Measurements from ENCODE around the gene ZBTB16. TPM values are rescaled to one million over a fixed set of nuclear protein-coding genes. Genes with fewer than 3 reads are reported as not detected.
A peak's percentile ranks its signal among the peaks of the same experiment; 100 is the strongest.

Gene ZBTB16
- total and polyA plus RNA-seq, 12 donors: 7.9 to 119 (median 53.2) TPM

DNA sequence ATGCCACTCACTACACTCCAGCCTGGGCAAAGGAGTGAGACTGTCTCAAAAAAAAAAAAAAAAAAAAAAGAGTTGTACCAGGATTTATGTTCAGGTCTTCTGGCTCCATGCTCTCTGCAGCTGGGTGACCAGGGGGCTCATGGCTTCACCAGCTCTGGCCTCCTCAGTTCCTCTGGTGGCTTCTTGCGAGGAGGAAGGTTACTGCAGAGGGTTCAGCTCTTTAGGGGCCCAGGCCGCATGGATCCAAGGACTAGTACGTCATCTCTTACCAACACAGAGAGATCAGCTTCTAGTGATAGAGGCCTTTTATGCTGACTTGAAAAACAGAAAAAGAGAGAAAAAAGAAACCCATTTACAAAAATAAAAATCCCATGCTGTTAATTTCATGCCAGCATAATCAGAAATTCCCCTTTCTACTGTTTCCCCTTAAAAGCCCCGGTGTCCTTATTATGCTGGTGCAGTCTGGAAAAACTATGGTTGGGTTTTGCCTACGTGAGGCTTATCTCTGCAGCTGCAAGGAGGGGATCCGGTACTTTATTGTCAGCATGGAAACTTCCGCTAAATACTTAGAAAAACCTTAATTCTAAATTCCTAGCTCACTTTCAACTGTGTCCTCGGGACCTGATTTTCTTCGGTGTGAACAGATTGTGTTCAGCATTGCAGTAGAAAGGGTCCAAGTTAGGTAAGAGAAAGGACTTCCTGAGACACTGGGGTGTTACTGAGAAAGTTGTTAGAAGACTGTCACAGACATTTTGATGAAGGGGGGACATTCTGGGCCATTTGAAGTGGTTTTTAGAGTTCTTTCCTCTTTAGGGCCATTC, 13.7 kb downstream of the ZBTB16 start:
- peak overlapping the region in 3 of 5 donors; percentile 20 to 74 (median 49) for H3K27ac ChIP-seq
- H3K4me3 ChIP-seq: no peak overlapping the region
- WGBS, 4 donors: 62 to 74% (median 68%) methylated on average over 9 of the region's 9 CpGs
- no peaks in the 10 kb centered on the region for H3K9me3 ChIP-seq (replicated peaks in 1 of 3)
- H3K36me3 ChIP-seq (replicated peaks in 1 of 2): peaks cover 0 to 41% of the 10 kb centered on the region in 2 donors
- TF ChIP-seq, protein P1, sequence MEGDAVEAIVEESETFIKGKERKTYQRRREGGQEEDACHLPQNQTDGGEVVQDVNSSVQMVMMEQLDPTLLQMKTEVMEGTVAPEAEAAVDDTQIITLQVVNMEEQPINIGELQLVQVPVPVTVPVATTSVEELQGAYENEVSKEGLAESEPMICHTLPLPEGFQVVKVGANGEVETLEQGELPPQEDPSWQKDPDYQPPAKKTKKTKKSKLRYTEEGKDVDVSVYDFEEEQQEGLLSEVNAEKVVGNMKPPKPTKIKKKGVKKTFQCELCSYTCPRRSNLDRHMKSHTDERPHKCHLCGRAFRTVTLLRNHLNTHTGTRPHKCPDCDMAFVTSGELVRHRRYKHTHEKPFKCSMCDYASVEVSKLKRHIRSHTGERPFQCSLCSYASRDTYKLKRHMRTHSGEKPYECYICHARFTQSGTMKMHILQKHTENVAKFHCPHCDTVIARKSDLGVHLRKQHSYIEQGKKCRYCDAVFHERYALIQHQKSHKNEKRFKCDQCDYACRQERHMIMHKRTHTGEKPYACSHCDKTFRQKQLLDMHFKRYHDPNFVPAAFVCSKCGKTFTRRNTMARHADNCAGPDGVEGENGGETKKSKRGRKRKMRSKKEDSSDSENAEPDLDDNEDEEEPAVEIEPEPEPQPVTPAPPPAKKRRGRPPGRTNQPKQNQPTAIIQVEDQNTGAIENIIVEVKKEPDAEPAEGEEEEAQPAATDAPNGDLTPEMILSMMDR (IDR thresholded peaks at IDR 0.05): no peak
- no peak for TF ChIP-seq POLR2A (IDR thresholded peaks at IDR 0.05)
- no peaks in the 10 kb centered on the region for H3K27me3 ChIP-seq
- peak in 1 of 7 donors; percentile 55 for DNase-seq
- intact Hi-C loops (cut with DNase I): no loop called here
- peaks cover 72 to 90% of the 10 kb centered on the region in 2 donors for H3K4me1 ChIP-seq (replicated peaks in 1 of 2)

DNA sequence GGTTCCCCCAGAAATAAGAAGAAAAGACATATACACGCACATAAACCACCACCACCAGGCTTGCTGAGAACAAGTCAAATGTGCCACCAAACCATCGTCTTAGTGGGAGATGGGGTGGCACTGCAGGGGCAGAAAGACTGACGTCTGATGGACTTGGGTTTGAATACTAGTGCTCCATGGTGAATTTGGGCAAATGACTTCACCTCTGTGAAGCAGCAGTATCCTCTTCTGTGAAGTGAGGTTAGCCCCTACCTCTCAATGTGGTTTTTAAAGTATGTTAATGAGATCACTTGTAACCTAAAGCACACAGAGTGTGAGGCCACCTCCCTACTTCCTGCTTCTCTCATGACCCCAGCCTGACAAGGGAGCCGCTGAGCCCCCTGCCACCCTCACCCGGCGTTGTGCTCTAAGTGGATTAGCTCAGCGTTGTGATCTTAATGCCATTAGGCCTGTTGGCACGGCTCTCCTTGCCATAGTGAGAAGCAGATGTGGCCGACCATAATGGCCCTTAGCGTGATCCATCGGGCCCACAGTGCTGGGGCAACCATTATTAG, 14.4 kb downstream of the ZBTB16 start:
- H3K27me3 ChIP-seq: no peaks in the 10 kb centered on the region
- WGBS, 4 donors: 76 to 86% (median 82%) methylated on average over 10 to 11 of the region's 11 CpGs
- H3K4me1 ChIP-seq (replicated peaks in 1 of 2): peaks cover 76 to 94% of the 10 kb centered on the region in 2 donors
- no peaks in the 10 kb centered on the region for H3K9me3 ChIP-seq (replicated peaks in 1 of 3)
- no peak overlapping the region for H3K4me3 ChIP-seq
- H3K27ac ChIP-seq: peak overlapping the region in 3 of 5 donors; percentile 20 to 74 (median 49)
- peaks cover 0 to 41% of the 10 kb centered on the region in 2 donors for H3K36me3 ChIP-seq (replicated peaks in 1 of 2)
- no peak for DNase-seq
- TF ChIP-seq POLR2A (IDR thresholded peaks at IDR 0.05): no peak
- TF ChIP-seq, protein P1 (IDR thresholded peaks at IDR 0.05): no peak
- intact Hi-C loops (cut with DNase I): no loop called here

DNA sequence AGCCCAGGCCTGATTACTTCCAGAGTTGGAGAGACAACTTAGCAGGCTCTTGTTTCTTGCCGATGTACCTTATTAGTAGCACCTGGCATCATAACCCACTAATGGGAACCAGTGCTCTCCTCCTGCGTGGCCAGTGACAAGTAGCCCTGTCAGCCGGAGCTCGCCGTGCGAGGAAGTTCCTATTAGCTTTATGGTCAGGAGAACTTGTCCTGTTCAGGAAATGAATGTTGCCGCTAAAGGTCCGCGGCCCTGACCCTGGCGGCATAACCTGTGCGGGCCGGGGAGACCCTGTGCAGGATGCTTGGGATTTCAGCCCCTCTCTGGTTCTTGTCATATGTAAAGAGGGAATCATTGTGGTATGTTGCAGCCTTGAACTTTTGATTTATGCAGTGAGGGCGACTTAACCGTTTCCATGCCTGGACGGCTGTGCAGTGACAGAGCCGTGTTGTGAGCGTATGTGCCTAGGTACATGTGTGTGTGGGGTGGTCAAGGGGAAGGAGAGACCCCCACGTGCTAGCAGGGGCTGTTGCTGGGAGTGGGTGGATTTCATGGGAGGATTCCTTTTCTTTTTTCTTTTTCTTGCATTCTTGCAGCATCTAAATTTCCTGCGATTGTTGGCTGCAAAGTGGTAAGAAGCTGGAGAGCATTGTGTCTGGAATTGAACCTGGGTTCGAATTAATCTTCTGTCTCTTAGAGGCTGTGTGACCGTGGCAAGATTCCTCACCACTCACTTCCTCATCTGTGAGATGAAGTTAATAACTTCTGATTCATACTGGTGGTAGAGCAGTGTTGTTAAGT, 15.2 kb downstream of the ZBTB16 start:
- Histone ChIP-seq H3K27me3 (no peaks in the 10 kb centered on the region), H3K36me3 (replicated peaks in 1 of 2) (peaks cover 0 to 34% of the 10 kb centered on the region in 2 donors), H3K4me3 (no peak overlapping the region), H3K27ac (peak overlapping the region in 3 of 5 donors; percentile 57 to 91 (median 74)), H3K9me3 (replicated peaks in 1 of 3) (no peaks in the 10 kb centered on the region), H3K4me1 (replicated peaks in 1 of 2) (peaks cover 80 to 94% of the 10 kb centered on the region in 2 donors)
- no peak for TF ChIP-seq POLR2A (IDR thresholded peaks at IDR 0.05)
- TF ChIP-seq, protein P1 (IDR thresholded peaks at IDR 0.05): no peak
- 54 to 68% (median 61%) methylated on average over 15 to 21 of the region's 21 CpGs for WGBS, 4 donors
- intact Hi-C loops (cut with DNase I): no loop called here
- peak in 3 of 7 donors; percentile 45 to 55 (median 55) for DNase-seq

DNA sequence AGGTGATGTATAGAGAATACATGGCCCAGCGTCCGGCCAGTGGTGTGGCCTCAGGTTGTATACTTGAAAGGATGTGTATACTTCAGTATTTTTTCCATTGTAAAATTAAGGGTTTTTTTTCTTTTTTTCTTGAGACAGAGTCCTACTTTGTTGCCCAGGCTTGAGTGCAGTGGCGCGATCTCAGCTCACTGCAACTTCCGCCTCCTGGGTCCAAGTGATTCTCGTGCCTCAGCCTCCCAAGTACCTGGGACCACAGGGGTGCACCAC, 15.8 kb downstream of the ZBTB16 start:
- no peaks in the 10 kb centered on the region for H3K9me3 ChIP-seq (replicated peaks in 1 of 3)
- no peak for DNase-seq
- peak overlapping the region in 3 of 5 donors; percentile 57 to 91 (median 74) for H3K27ac ChIP-seq
- H3K27me3 ChIP-seq: no peaks in the 10 kb centered on the region
- intact Hi-C loops (cut with DNase I): no loop called here
- peaks cover 0 to 33% of the 10 kb centered on the region in 2 donors for H3K36me3 ChIP-seq (replicated peaks in 1 of 2)
- 85 to 95% (median 93%) methylated on average over 6 of the region's 6 CpGs for WGBS, 4 donors
- H3K4me1 ChIP-seq (replicated peaks in 1 of 2): peaks cover 86 to 98% of the 10 kb centered on the region in 2 donors
- H3K4me3 ChIP-seq: peak overlapping the region in 1 of 4 donors; percentile 38
- TF ChIP-seq, protein P1 (IDR thresholded peaks at IDR 0.05): no peak
- TF ChIP-seq POLR2A (IDR thresholded peaks at IDR 0.05): no peak

Data from adrenal gland (tissue), 12 donors.